Left hindlimb (tissue), 1 donor: ENCODE data around the gene SH3RF3.

Source experiments
- DNase-seq: peaks from one replicate; pipeline ENCODE4 v3.0.0-alpha.2; 2018

SH3RF3 gene

GRCh38 chr2:109383505-109384307 lies 254.7 kb downstream of the SH3RF3 start:
- peak; percentile 13 for DNase-seq

- DNase-seq, result peak; percentile 17
Observed at GRCh38 chr2:109384308-109385271, 255.6 kb downstream of the SH3RF3 start.

- DNase-seq, result peak; percentile 10
Observed at GRCh38 chr2:109385506-109385905, 256.5 kb downstream of the SH3RF3 start.

- DNase-seq, result peak; percentile 23
Observed at GRCh38 chr2:109386004-109386695, 257.1 kb downstream of the SH3RF3 start.

GRCh38 chr2:109387221-109387735 lies 258.3 kb downstream of the SH3RF3 start:
- DNase-seq, result peak; percentile 12

- DNase-seq, result no peak
Observed at GRCh38 chr2:109387778-109388469, 258.9 kb downstream of the SH3RF3 start.

GRCh38 chr2:109391243-109391642 lies 262.2 kb downstream of the SH3RF3 start:
- DNase-seq, result no peak

GRCh38 chr2:109392140-109392539 lies 263.1 kb downstream of the SH3RF3 start:
- DNase-seq, result no peak

- DNase-seq, result no peak
Observed at GRCh38 chr2:109392816-109393661, 264.0 kb downstream of the SH3RF3 start.

- no peak for DNase-seq
Observed at GRCh38 chr2:109393662-109393972, 264.6 kb downstream of the SH3RF3 start.

GRCh38 chr2:109395494-109396201 lies 266.6 kb downstream of the SH3RF3 start:
- DNase-seq, result no peak

- no peak for DNase-seq
Observed at GRCh38 chr2:109396202-109397180, 267.5 kb downstream of the SH3RF3 start.

- DNase-seq, result no peak
Observed at GRCh38 chr2:109397893-109398292, 268.9 kb downstream of the SH3RF3 start.

- DNase-seq, result no peak
Observed at GRCh38 chr2:109398366-109399015, 269.5 kb downstream of the SH3RF3 start.

GRCh38 chr2:109399066-109399465 lies 270.1 kb downstream of the SH3RF3 start:
- no peak for DNase-seq

GRCh38 chr2:109400102-109400501 lies 271.1 kb downstream of the SH3RF3 start:
- DNase-seq, result no peak

GRCh38 chr2:109401370-109401769 lies 272.4 kb downstream of the SH3RF3 start:
- DNase-seq, result no peak

GRCh38 chr2:109402180-109402579 lies 273.2 kb downstream of the SH3RF3 start:
- DNase-seq, result peak; percentile 49
